A204.1 (cell line): ENCODE data around the gene RAB6D.
"Not testable (repeated sequence)": the region's sequence is repeated elsewhere in the genome, so short reads cannot be mapped to it uniquely, and the experiment has no call there.

Source experiments
- FAIRE-seq: peaks from 2 replicates; lab custom pipeline; 2012; peaks lifted over from hg19 to GRCh38; lab: Jason Lieb, UNC

RAB6D gene

GRCh38 chr2:131365452-131365851, 1.5 kb upstream of the RAB6D start:
- FAIRE-seq: no peak

- not testable (repeated sequence) for FAIRE-seq
These were observed 755 bp downstream of the RAB6D start for GRCh38 chr2:131363213-131363612.

GRCh38 chr2:131361773-131362172, 2.2 kb downstream of the RAB6D start:
- not testable (repeated sequence) for FAIRE-seq

GRCh38 chr2:131353167-131353697, 10.7 kb downstream of the RAB6D start:
- not testable (repeated sequence) for FAIRE-seq

GRCh38 chr2:131349021-131349420, 14.9 kb downstream of the RAB6D start:
- FAIRE-seq: no peak

- not testable (repeated sequence) for FAIRE-seq
These were observed 16.9 kb downstream of the RAB6D start for GRCh38 chr2:131347035-131347434.

GRCh38 chr2:131339307-131339706, 24.7 kb downstream of the RAB6D start:
- not testable (repeated sequence) for FAIRE-seq

GRCh38 chr2:131335319-131335718, 28.6 kb downstream of the RAB6D start:
- not testable (repeated sequence) for FAIRE-seq

- not testable (repeated sequence) for FAIRE-seq
These were observed 31.3 kb downstream of the RAB6D start for GRCh38 chr2:131332709-131333108.

GRCh38 chr2:131331000-131331399, 33.0 kb downstream of the RAB6D start:
- not testable (repeated sequence) for FAIRE-seq

GRCh38 chr2:131322209-131322608, 41.8 kb downstream of the RAB6D start:
- no peak for FAIRE-seq

- FAIRE-seq: not testable (repeated sequence)
These were observed 42.6 kb downstream of the RAB6D start for GRCh38 chr2:131321344-131321743.

- FAIRE-seq: not testable (repeated sequence)
These were observed 53.0 kb downstream of the RAB6D start for GRCh38 chr2:131311001-131311400.
